EL (cell line): ENCODE results near the gene TSPAN14.
"Not testable (repeated sequence)": the region's sequence is repeated elsewhere in the genome, so short reads cannot be mapped to it uniquely, and the experiment has no call there.

ENCODE experiments used
- DNase-seq: peaks from one replicate; pipeline ENCODE4 v3.0.0-alpha.2; 2016

TSPAN14 gene

GRCh38 chr10:80530251-80530650, 76.1 kb downstream of the TSPAN14 start:
- DNase-seq = peak; percentile 46

- DNase-seq = no peak
Observed at GRCh38 chr10:80530816-80531215, 76.7 kb downstream of the TSPAN14 start.

DNA sequence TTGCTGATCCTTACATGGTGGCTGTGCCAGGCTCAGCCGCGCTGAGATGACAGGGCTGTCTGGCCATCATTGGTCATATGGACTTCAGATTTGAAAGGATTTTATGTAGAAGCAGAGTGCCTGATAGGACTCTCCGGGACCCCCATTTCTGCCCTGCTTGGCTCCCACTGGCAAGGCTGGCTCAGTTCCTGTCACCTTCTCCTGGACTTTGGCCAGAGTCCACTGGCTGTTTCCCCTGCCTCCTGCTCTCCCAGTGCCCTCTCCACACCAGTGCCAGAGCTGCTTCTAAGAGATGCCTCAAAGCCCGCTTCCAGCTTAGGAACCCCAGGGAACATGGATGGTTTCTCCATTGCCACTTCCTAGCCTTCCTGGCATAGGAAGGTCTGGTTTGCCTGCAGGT, 78.5 kb downstream of the TSPAN14 start:
- DNase-seq = no peak

DNA sequence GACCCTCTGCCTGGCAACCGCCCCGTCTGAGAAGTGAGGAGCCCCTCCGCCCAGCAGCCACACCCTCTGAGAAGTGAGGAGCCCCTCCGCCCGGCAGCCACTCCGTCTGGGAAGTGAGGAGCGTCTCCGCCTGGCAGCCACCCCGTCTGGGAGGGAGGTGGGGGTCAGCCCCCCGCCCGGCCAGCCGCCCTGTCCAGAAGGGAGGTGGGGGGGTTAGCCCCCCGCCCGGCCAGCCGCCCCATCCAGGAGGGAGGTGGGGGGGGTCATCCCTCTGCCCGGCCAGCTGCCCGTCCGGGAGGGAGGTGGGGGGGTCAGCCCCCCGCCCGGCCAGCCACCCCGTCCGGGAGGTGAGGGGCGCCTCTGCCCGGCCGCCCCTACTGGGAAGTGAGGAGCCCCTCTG, 79.9 kb downstream of the TSPAN14 start:
- DNase-seq = not testable (repeated sequence)

DNA sequence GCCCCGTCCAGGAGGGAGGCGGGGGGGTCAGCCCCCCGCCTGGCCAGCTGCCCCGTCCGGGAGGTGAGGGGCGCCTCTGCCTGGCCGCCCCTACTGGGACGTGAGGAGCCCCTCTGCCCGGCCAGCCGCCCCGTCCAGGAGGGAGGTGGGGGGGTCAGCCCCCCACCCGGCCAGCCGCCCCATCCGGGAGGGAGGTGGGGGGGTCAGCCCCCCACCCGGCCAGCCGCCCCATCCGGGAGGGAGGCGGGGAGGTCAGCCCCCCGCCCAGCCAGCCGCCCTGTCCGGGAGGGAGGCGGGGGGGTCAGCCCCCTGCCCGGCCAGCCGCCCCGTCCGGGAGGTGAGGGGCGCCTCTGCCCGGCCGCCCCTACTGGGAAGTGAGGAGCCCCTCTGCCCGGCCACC, 80.5 kb downstream of the TSPAN14 start:
- not testable (repeated sequence) for DNase-seq

GRCh38 chr10:80535671-80536360, 81.7 kb downstream of the TSPAN14 start:
- DNase-seq = no peak

- DNase-seq = no peak
Observed at GRCh38 chr10:80536361-80536835, 82.3 kb downstream of the TSPAN14 start.

DNA sequence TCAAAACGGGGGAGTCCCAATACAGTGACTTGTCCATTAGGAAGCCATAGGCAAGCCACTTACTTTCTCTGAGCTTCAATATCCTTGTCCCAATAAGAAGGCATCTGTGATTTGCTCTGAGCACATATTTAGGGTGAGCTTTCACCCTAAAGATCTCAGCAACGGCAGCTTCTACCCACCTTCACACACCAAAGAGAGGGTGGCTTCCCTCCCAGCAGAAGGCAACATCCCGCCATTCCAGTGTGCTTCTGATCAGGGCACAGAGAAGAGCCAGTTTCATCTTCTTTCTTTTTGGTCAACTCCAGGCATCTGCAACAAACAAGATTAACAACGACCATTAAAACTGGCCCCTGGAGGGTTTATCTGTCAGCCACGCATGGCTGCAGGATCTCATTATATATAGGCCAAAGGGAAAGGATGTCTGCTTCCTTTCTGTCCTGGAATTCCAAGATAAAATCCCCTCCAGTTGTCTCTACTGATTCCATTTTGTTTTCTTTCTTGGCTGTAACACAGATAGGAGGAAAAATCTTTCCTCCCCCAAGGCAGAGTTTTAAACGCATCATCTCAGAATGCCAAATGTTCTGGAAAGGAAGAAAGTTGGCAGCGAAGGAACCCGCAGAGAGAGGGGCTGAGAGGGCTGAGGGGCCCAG, 83.1 kb downstream of the TSPAN14 start:
- DNase-seq = no peak

GRCh38 chr10:80537736-80538480, 83.8 kb downstream of the TSPAN14 start, which contains the start of gene SH2D4B:
SH2D4B (plus strand) TSS chr10:80537902; CDS start chr10:80538332, 430 bp downstream.
- no peak for DNase-seq

DNA sequence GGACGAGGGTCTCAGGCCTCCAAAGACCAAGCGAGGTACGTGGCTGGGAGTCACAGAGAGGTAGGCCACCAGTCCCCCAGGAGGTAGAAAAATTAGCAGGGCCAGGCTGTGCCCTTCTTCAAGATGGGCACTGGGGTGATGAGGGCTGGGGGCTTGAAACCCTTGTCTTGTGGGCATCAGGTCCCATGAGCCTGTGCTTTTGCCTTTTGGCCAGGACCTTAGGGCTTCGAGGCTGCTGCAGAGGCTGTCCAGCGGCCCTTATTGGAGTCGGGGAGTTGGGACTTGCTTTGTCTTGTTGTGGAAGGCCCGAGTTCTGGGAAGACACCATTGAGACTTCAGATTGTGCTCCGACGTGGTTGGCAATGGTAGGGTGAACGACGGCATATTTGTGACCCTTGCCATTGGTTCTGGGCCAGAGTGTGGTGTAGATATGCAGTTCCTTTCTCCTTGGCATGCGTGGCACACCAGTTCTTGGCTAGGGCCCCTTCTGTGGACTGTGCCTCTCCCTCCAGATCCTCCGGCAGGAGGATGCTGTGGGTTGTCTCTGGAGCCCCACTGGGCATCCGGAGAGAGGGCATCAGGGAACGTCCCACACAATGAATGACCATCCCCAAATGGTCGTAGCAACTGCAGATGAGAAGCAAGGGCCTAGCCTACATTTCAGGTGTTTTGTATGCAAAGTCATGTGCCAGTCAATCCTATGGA, 84.5 kb downstream of the TSPAN14 start:
- no peak for DNase-seq

GRCh38 chr10:80539421-80540031, 85.4 kb downstream of the TSPAN14 start:
- DNase-seq = no peak

GRCh38 chr10:80540136-80540535, 86.0 kb downstream of the TSPAN14 start:
- no peak for DNase-seq

DNA sequence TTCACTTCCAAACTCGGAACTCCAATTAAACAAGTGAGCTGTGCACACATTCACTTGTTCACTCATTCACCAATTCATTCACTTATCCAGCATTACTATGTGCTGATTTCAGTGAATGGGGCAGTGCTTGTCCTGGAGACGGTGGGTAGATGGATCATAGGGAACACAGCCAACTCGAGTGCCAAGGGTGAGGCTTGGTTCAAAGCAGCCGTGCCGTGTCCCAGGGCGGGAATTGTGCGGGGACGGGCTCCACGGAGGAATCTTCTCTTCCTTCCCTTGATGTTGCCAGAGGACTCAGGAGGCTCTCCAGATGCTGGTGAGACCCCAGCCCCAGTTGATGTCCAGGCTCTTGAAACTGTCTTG, 86.5 kb downstream of the TSPAN14 start:
- DNase-seq = no peak

DNA sequence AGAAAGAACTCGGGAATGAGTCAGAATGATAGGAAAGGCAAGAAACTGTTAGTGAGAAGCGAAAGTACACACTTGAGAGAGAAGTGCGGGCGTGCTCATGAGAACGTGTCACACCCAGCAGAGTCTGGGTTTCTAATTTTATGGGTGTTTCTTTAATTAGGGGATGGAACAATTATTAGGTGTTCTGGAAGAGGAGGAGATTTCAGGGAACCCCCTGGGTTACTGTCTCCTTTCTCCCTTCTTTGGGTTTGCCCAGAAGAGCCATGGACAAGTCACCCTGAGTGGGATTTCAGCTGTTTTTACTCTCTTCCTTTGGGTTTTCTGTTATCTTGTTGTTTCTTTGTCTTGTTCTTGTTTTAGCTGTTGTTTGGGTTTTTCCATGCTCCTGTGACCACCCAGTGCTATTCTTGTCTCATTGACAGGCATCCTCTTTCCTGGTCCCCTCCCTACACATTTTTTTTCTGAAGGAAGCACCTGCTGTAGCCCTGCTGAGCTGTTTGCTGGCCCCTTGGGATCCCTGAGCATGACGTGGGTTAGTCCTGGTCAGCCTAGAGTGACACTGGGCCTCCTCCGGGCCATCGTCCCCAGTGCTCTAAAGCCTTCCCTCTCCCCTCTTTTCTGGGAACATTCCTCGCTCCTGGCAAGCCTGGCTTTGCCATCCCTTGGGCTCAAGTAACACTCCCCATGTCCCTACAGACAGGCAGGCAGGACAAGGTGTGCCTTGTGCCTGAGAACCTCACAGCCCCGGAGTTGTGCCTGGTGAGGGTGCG, 87.1 kb downstream of the TSPAN14 start:
- no peak for DNase-seq

DNA sequence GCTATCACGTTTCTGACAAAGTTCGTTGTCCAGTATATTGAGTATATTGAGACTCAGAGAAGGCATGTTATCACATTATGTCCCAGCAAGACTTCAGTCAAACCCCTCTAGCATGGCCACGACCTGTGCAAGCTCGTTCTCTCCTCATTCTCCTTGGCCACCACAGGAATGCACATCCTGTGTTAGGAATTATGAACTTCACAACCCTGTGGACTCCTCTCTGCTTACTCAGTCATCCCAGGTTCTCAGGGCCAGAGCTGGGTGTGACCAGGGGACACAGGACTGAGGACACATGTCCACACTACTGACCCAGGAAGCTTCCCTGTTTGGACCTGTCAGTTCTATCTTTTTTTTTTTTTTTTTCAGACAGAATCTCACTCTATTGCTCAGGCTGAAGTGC, 87.9 kb downstream of the TSPAN14 start:
- peak; percentile 56 for DNase-seq

DNA sequence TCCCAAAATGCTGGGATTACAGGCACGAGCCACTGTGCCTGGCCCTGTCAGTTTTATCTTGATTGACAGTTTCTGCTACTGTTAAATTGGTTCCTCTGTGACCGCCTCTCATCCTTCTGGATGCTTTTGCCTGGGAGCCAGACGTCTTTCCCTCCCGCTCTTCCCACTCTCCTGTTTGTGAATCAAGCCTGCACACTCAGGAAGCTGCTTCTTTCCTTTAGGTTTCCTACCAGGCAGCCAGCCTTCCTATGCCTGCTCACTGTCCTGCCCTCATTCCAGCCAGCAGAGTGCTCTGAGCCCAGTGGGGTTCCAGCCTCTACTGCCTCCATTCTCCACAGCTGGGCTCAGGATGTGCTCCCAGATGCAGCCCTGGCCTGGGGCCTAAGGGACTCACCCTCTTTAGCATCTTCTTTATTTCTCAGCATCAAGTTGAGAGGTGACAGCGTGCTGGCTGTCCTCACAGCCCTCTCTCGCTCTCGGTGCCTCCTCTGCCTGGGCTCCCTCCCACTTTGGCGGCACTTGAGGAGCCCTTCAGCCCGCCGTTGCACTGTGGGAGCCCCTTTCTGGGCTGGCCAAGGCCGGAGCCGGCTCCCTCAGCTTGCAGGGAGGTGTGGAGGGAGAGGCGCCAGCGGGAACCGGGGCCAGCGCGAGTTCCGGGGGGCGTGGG, 88.7 kb downstream of the TSPAN14 start:
- no peak for DNase-seq

GRCh38 chr10:80543319-80543672, 89.2 kb downstream of the TSPAN14 start:
- DNase-seq = not testable (repeated sequence)

- no peak for DNase-seq
Observed at GRCh38 chr10:80544316-80544953, 90.3 kb downstream of the TSPAN14 start.

- no peak for DNase-seq
Observed at GRCh38 chr10:80545258-80545881, 91.3 kb downstream of the TSPAN14 start.

- DNase-seq = no peak
Observed at GRCh38 chr10:80552151-80552646, 98.1 kb downstream of the TSPAN14 start.
